ENCODE results near the gene INPP5D. TPM values are rescaled to one million over a fixed set of nuclear protein-coding genes. Genes with fewer than 3 reads are reported as not detected.

The INPP5D gene
- total RNA-seq, 1 experiment from 2014 or later: 1.7 TPM

- H3K36me3 ChIP-seq (replicated peaks; ENCODE audit: control insufficient read depth, insufficient read depth, low read length): no peaks in the 10 kb centered on the region
- H3K27me3 ChIP-seq (ENCODE audit: control insufficient read depth, insufficient read depth, low read length): no peaks in the 10 kb centered on the region
- no peak overlapping the region for H3K4me3 ChIP-seq (ENCODE audit: insufficient read depth, low read depth, low read length)
- no peak for DNase-seq
Observed at GRCh38 chr2:233023761-233024410, 36.3 kb upstream of the INPP5D start.

DNA sequence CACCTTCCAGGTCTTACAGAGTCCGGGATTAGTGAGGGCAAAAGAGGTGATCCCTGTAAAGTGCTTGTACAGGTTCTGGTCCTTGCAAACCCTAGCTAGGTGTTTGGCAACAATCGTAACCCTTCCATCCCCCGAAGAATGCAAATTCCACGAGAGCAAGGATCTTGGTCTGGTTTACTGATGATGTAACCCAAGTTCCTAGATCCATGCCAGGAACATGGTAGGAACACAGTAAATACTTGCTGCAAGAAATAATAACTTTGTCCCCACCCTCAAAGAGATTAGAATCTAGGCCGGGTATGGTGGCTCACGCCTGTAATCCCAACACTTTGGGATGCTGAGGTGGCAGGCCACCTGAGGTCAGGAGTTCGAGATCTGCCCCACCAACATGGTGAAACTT is 34.4 kb upstream of the INPP5D start:
- Histone ChIP-seq H3K27me3 (ENCODE audit: control insufficient read depth, insufficient read depth, low read length) (no peaks in the 10 kb centered on the region), H3K4me3 (ENCODE audit: insufficient read depth, low read depth, low read length) (no peak overlapping the region), H3K36me3 (replicated peaks; ENCODE audit: control insufficient read depth, insufficient read depth, low read length) (no peaks in the 10 kb centered on the region)
- no peak for DNase-seq

- H3K4me3 ChIP-seq (ENCODE audit: insufficient read depth, low read depth, low read length): no peak overlapping the region
- H3K27me3 ChIP-seq (ENCODE audit: control insufficient read depth, insufficient read depth, low read length): no peaks in the 10 kb centered on the region
- no peak for DNase-seq
- no peaks in the 10 kb centered on the region for H3K36me3 ChIP-seq (replicated peaks; ENCODE audit: control insufficient read depth, insufficient read depth, low read length)
Observed at GRCh38 chr2:233026198-233026813, 33.8 kb upstream of the INPP5D start.

- Histone ChIP-seq H3K36me3 (replicated peaks; ENCODE audit: control insufficient read depth, insufficient read depth, low read length) (no peaks in the 10 kb centered on the region), H3K4me3 (ENCODE audit: insufficient read depth, low read depth, low read length) (no peak overlapping the region)
- no peak for DNase-seq
Observed at GRCh38 chr2:233029321-233029720, 30.8 kb upstream of the INPP5D start.

GRCh38 chr2:233031556-233032500 is 28.3 kb upstream of the INPP5D start:
- Histone ChIP-seq H3K4me3 (ENCODE audit: insufficient read depth, low read depth, low read length) (no peak overlapping the region), H3K27me3 (ENCODE audit: control insufficient read depth, insufficient read depth, low read length) (no peaks in the 10 kb centered on the region), H3K36me3 (replicated peaks; ENCODE audit: control insufficient read depth, insufficient read depth, low read length) (no peaks in the 10 kb centered on the region)
- peak; percentile 77 for DNase-seq

More at GRCh38 chr2:233029321-233029720, 30.8 kb upstream of the INPP5D start:
- no peaks in the 10 kb centered on the region for H3K27me3 ChIP-seq (ENCODE audit: control insufficient read depth, insufficient read depth, low read length)

DNA sequence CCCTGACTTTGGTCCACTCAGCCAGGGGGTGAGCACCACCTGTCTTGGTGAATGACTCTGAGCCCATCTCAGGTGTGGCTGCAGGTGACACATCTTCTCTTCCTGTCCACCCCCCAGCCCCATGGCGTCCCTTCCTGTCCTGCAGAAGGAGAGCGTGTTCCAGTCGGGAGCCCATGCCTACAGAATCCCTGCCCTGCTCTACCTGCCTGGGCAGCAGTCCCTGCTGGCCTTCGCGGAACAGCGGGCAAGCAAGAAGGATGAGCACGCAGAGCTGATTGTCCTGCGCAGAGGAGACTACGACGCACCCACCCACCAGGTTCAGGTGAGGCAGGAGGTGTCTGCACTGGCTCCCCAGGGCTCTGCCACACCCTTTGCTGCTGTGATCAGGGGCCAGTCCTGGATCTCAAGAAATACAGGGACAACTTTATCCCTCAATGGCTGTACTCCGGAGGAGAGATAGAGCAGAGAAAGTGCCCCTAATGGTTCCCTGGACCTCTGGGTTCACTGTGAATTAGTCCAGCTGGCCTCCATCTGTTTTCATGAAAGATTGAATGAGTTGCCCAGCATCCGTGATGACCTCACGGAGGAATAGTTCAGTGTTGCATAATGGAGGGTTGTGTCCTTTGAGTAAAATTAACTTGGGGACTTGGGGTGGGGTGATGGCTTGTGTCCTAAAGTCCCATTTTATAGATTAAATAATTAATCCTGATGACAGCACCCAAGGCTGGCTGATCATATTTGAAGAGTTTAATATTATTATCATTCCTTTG is 27.4 kb upstream of the INPP5D start, which contains the start of gene NEU2:
Gene NEU2, plus strand, starts transcription at position 122 of the 770 bp plus-strand sequence. Its CDS starts 0 bp downstream, at position 122.
- Histone ChIP-seq H3K36me3 (replicated peaks; ENCODE audit: control insufficient read depth, insufficient read depth, low read length) (no peaks in the 10 kb centered on the region), H3K27me3 (ENCODE audit: control insufficient read depth, insufficient read depth, low read length) (no peaks in the 10 kb centered on the region), H3K4me3 (ENCODE audit: insufficient read depth, low read depth, low read length) (no peak within 1 kb of the TSS)
- DNase-seq: no peak

DNA sequence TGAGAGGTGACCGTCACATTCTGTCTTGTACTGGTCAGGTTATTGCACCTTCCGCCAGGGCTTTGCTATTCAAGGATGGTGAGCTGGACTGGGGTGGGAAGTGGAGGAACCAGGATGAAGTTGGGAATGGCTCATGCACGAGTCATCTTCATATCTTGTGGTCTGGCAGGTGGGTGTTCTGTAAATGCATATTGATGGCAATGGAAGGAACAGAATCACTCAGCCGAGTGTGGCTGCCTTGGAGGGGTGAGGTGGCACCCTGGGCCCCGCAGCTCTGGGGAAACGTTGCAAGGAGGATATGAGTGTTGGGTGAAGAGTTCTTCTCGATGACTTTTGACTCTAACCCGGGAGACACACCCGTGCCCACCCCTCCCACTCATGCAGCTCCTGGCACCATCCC is 26.5 kb upstream of the INPP5D start:
- DNase-seq: no peak
- H3K4me3 ChIP-seq (ENCODE audit: insufficient read depth, low read depth, low read length): no peak overlapping the region
- H3K36me3 ChIP-seq (replicated peaks; ENCODE audit: control insufficient read depth, insufficient read depth, low read length): no peaks in the 10 kb centered on the region
- H3K27me3 ChIP-seq (ENCODE audit: control insufficient read depth, insufficient read depth, low read length): no peaks in the 10 kb centered on the region

GRCh38 chr2:233034091-233034882 is 25.9 kb upstream of the INPP5D start:
- DNase-seq: no peak
- H3K27me3 ChIP-seq (ENCODE audit: control insufficient read depth, insufficient read depth, low read length): no peaks in the 10 kb centered on the region
- H3K36me3 ChIP-seq (replicated peaks; ENCODE audit: control insufficient read depth, insufficient read depth, low read length): no peaks in the 10 kb centered on the region
- H3K4me3 ChIP-seq (ENCODE audit: insufficient read depth, low read depth, low read length): no peak overlapping the region

- no peak overlapping the region for H3K4me3 ChIP-seq (ENCODE audit: insufficient read depth, low read depth, low read length)
- H3K36me3 ChIP-seq (replicated peaks; ENCODE audit: control insufficient read depth, insufficient read depth, low read length): no peaks in the 10 kb centered on the region
- H3K27me3 ChIP-seq (ENCODE audit: control insufficient read depth, insufficient read depth, low read length): no peaks in the 10 kb centered on the region
- DNase-seq: no peak
Observed at GRCh38 chr2:233035426-233036161, 24.5 kb upstream of the INPP5D start.

GRCh38 chr2:233036162-233036838 is 23.8 kb upstream of the INPP5D start:
- Histone ChIP-seq H3K36me3 (replicated peaks; ENCODE audit: control insufficient read depth, insufficient read depth, low read length) (no peaks in the 10 kb centered on the region), H3K27me3 (ENCODE audit: control insufficient read depth, insufficient read depth, low read length) (no peaks in the 10 kb centered on the region), H3K4me3 (ENCODE audit: insufficient read depth, low read depth, low read length) (no peak overlapping the region)
- DNase-seq: no peak

DNA sequence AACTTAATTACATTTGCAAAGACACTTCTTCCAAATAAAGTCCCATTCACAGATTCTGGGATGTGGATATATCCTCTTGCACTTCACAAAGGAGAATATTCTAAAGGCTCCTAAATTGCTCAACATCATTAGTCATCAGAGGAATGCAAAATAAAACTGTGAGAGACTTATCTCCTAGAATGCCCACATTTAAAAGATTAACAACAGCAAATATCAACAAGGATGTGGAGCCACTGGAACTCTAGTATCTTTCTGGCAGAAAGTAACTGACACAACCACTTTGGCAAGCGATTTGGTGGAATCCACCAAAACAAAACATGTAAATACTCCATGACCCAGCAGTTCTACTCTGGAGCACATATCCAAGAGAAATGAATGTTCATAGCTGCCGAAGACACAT is 23.1 kb upstream of the INPP5D start:
- Histone ChIP-seq H3K27me3 (ENCODE audit: control insufficient read depth, insufficient read depth, low read length) (no peaks in the 10 kb centered on the region), H3K36me3 (replicated peaks; ENCODE audit: control insufficient read depth, insufficient read depth, low read length) (no peaks in the 10 kb centered on the region), H3K4me3 (ENCODE audit: insufficient read depth, low read depth, low read length) (no peak overlapping the region)
- DNase-seq: no peak

DNA sequence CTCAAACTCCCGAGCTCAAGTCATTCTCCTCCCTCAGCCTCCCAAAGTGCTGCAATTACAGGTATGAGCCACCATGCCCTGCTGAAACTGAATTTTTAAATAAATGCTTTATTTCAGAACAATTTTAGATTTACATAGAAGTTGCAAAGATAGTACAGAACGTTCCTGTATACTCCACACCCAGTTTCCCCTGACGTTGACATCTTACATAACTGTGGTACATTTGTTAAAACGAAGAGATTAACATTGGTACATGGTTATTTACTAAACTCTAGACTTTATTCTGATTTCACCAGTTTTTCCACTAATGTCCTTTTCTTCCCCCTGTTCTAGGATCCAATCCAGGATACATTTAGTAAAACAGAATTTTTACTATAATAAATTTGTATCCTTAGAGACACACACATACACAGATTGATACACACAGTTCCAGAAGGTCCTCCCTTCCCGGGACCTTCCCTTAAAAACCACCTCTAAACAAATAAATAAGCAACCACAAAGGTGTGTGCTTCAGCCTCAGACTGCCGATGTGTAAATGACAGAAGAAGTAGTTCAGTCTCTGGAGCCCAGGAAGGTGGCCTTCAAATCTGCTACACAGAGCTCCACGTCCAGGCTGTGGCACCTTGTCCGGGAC is 20.8 kb upstream of the INPP5D start:
- no peaks in the 10 kb centered on the region for H3K36me3 ChIP-seq (replicated peaks; ENCODE audit: control insufficient read depth, insufficient read depth, low read length)
- no peak for DNase-seq

More for the DNA sequence above, 20.8 kb upstream of the INPP5D start:
- no peaks in the 10 kb centered on the region for H3K27me3 ChIP-seq (ENCODE audit: control insufficient read depth, insufficient read depth, low read length)
- no peak overlapping the region for H3K4me3 ChIP-seq (ENCODE audit: insufficient read depth, low read depth, low read length)

Measured in H7 (cell line).